ENCODE results near the gene ECT2.
A peak's percentile ranks its signal among the peaks of the same experiment; 100 is the strongest.
"Not testable (repeated sequence)": the region's sequence is repeated elsewhere in the genome, so short reads cannot be mapped to it uniquely, and the experiment has no call there.

ECT2 gene

DNA sequence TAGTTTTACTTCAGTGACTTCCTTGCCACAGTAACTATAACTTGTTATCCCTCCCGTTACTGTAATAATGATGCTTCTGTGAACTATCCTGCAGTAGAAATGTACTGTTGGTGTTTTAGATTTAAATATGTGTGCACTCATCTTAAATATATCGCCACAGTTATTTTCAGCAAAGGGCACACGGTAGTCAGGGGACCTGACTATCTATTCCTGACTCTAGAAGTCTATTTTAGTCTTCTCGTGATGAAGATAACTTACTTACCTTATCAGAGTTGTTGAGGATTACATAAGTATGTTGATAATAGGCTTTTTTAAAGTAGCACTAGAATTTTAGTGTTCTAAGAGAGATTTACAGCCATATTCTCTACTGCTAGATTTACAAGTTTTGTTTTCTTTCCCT is 65.3 kb downstream of the ECT2 start:
- no peak for DNase-seq

- DNase-seq = no peak
Measured at GRCh38 chr3:172816281-172816680, 65.8 kb downstream of the ECT2 start.

DNA sequence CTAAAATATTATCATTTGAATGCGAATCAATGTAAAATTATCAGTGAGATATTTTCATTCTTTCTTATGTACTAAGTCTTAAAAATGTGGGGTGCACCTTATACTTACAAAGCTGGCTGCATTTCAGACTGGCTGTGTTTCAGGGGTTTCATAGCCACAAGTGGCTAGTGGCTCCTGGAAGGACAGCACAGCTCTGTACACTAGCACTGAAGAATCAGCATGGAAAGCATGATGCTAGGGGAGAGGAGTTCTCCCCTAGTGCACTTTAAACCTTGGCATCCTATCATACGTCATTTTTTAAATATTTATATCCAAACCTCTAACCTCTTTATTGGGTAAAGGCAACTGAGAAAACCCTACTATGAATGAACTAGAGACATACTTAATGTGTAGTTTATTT is 66.4 kb downstream of the ECT2 start:
- no peak for DNase-seq

DNA sequence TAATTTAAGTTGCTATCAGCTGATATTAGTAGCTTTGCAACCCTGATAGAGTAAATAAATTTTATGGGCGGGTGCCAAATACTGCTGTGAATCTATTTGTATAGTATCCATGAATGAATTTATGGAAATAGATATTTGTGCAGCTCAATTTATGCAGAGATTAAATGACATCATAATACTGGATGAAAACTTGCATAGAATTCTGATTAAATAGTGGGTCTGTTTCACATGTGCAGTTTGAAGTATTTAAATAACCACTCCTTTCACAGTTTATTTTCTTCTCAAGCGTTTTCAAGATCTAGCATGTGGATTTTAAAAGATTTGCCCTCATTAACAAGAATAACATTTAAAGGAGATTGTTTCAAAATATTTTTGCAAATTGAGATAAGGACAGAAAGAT is 70.0 kb downstream of the ECT2 start:
- DNase-seq = no peak

- DNase-seq = no peak
Measured at GRCh38 chr3:172824229-172824628, 73.7 kb downstream of the ECT2 start.

- DNase-seq = not testable (repeated sequence)
Measured at GRCh38 chr3:172827231-172827630, 76.7 kb downstream of the ECT2 start.

- DNase-seq = no peak
Measured at GRCh38 chr3:172832983-172833382, 82.5 kb downstream of the ECT2 start.

GRCh38 chr3:172836390-172836997 is 86.0 kb downstream of the ECT2 start:
- DNase-seq = no peak

- DNase-seq = no peak
Measured at GRCh38 chr3:172839679-172840078, 89.2 kb downstream of the ECT2 start.

DNA sequence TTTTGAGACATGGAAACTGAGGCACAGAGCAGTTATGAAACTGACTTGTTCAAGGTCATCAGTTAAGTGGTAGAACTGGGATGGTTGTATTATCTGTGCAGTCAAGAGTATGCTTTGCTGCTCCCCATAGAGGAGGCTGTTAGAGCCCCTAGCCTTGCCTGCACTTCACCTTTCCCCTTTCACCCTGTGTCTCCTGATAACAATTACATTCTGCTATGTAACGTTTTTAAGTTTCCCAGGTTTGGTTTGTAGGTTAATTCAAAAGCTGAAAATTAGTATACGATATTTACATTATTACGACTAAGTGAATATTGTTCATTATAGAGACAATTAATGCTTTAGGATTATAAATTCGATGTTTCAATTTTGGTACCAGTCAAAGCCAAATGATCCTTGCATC is 89.9 kb downstream of the ECT2 start:
- DNase-seq = no peak

DNA sequence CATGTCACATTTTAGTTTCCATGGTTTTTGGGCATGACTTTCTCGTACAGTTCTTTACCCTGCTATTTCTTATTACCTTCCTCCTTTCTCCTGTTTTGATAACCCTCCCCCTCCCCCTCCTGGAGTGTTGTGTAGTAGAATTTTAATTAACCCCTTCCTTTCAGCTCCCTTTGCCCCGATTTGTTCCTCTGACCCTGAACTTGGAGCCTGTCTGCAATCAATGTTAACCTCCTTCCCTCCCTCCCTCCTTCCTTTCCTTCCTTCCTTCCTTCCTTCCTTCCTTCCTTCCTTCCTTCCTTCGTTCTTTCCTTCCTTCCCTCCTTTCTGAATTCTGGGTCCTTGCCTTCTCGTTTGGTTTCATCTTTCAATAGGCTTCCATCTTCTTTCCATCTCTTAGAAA is 90.4 kb downstream of the ECT2 start:
- DNase-seq = no peak

DNA sequence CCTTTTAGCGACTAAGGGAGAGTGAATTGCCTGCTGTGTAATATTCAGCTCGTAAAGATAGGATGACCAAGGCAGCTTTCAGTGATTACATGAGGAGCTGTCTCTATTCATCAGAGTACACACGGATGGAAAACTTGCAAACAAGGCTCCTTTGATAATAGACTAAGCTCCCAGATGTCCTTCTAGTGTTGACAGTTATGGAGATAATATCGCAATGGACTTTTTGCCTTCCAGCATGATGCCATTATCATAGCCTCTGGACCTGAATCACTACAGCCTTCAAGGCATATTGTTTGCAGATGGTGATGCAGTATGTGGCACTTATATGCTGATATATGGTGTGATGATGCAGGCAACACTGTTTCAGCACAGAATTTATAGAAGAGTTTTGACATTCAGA is 93.9 kb downstream of the ECT2 start:
- DNase-seq = no peak

- DNase-seq = peak; percentile 60
Measured at GRCh38 chr3:172846103-172846561, 95.6 kb downstream of the ECT2 start.

- DNase-seq = no peak
Measured at GRCh38 chr3:172846706-172847105, 96.2 kb downstream of the ECT2 start.

- DNase-seq = no peak
Measured at GRCh38 chr3:172847292-172847691, 96.8 kb downstream of the ECT2 start.

- DNase-seq = no peak
Measured at GRCh38 chr3:172848910-172849309, 98.4 kb downstream of the ECT2 start.

GRCh38 chr3:172853005-172853404 is 102.5 kb downstream of the ECT2 start:
- DNase-seq = no peak

- DNase-seq = no peak
Measured at GRCh38 chr3:172853921-172854666, 103.6 kb downstream of the ECT2 start.

GRCh38 chr3:172855037-172855436 is 104.5 kb downstream of the ECT2 start:
- DNase-seq = no peak

DNA sequence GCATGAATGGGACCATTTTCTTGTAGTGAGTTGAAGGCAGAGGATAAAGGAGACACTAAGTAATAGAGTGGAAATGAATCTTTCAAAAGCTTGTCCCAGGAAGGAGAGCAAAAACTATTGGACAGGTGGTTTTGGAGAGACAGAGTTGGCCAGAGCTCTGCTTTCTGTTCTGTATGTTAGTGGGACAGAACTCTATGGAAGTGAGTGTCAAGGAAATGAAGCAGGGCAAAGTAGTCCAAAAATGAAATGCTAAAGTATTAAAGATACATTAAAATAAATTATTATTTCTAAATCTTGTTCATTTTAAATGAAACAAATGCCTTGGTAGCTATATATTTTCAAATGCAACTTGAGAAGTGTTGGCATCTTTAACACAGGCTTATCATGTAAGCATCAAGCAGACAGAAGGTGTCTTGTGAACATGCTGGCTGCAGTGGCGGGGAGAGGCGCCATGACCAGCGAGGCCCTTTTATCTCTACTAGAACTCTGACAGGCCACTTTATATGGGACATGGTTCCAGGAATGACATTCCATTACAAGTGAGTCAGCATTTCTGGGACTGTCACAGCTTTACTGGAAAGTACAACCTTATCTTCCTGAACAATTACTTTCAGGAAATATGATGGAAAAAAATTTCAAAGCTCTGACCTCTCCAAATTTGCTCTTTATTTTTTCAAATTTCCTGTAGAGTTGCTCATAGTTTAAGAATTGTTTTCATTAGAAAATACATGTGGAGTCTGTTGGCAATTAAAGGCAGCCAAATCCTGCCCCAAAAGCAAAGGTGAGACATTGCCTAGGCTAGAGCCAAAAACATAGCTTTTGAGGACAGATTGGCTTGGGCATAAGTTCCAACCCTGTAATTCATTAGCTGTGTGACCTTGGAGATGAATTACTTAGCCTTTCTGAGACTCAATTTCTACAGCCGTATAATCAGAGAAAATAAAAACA is 106.5 kb downstream of the ECT2 start:
- no peak for DNase-seq

- DNase-seq = no peak
Measured at GRCh38 chr3:172859041-172859440, 108.5 kb downstream of the ECT2 start.

DNA sequence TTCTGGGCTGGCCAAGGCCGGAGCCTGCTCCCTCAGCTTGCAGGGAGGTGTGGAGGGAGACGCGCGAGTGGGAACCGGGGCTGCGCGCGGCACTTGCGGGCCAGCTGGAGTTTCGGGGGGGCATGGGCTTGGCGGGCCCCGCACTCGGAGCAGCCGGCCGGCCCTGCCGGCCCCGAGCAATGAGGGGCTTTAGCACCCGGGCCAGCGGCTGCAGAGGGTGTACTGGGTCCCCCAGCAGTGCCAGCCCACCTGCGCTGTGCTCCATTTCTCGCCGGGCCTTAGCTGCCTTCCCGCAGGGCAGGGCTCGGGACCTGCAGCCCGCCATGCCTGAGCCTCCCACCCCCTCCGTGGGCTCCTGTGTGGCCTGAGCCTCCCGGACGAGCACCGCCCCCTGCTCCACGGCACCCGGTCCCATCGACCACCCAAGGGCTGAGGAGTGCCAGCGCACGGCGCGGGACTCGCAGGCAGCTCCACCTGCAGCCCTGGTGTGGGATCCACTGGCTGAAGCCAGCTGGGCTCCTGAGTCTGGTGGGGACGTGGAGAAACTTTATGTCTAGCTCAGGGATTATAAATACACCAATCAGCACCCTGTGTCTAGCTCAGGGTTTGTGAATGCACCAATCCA is 116.3 kb downstream of the ECT2 start:
- DNase-seq = not testable (repeated sequence)

DNA sequence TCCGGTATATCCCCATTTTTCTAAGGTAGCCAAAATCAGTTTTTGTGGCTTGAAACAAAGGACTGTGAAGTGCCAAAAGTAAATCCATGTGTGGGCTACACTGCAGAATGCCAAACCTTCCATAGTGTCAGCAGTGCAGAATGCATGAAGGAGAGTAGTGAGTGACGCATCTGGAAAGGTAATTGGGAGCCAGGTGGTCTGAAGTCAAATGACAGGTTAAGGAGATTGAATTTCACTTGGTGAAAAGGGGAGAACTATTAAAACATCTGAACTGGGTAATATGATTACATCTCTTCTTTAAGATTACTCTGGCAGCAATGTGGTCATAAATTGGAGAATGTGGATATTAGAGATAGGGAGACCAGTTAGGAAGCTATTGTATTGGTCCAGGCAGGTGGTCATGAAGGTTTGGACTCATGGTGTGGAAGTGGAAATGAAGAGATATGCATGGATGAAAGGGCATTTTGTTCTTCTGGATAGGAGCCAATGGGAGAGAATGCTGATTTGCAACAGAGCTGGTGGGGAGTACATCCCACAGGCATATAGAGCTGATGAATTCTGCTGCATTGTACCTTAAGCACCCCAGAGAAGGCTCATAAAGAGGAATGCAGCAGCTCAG is 118.2 kb downstream of the ECT2 start:
- DNase-seq = no peak
